Lung microvascular endothelial cell (primary cell): ENCODE results near the gene OSBPL8. TPM values are rescaled to one million over a fixed set of nuclear protein-coding genes. Genes with fewer than 3 reads are reported as not detected.
"Not testable (repeated sequence)": the region's sequence is repeated elsewhere in the genome, so short reads cannot be mapped to it uniquely, and the experiment has no call there.

Experiments used
- DNase-seq, 2 donors: peaks; one replicate each; pipeline versions ENCODE4 v3.0.0 to v3.0.0-alpha.2; 2010; ENCODE audit warnings: low read depth in 2 of 2
- total RNA-seq: library from RNA; depleted of rRNA; stranded (reverse); fragments of >200 nt; gene quantifications from 2 replicates; pipeline ENCODE4 v1.2.1, GENCODE V29; 2014

Gene OSBPL8
- total RNA-seq, 1 donor from 2014 or later: 27.2 TPM

DNA sequence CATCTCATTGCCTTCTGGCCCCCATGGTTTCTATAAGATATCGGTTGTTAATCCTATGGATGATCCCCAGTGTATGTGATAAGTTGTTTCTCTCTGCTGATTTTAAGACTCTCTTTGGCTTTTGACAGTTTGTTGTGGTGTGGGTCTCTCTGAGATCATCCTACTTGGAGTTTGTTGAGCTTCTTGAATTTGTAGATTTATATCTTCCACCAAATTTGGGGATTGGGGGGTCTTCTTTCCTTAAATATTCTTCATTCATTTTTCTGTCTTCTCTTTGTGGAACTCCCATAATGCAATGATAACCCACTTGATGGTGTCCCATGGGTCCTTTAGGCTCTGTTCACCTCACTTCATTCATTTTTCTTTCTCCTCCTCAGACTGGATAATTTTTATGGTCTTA lies 191.3 kb downstream of the OSBPL8 start:
- no peak for DNase-seq

DNA sequence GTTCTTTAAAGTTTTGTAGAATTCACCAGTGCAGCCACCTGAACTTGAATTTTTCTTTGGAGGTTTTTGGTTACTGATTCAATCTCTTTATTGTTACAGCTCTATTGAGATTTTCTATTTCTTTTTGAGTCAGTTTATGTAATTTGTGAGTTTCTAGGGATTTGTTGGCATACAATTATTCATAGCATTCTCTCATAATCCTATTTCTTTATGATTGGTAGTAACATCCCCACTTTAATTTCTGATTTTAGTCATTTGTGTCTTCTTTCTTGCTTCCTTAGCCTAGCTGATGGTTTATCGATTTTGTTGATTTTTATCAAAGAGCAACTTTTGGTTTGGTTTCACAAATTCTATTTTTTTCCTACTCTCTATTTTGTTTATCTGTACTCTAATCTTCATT lies 193.4 kb downstream of the OSBPL8 start:
- no peak for DNase-seq

DNA sequence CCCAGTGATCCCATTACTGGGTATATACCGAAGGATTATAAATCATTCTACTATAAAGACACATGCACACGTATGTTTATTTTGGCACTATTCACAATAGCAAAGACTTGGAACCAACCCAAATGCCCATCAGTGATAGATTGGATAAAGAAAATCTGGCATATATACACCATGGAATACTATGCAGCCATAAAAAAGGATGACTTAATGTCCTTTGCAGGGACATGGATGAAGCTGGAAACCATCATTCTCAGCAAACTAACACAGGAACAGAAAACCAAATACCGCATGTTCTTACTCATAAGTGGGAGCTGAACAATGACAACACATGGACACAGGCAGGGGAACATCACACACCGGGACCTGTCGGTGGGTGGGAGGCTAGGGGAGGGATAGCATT lies 195.4 kb downstream of the OSBPL8 start:
- not testable (repeated sequence) for DNase-seq

DNA sequence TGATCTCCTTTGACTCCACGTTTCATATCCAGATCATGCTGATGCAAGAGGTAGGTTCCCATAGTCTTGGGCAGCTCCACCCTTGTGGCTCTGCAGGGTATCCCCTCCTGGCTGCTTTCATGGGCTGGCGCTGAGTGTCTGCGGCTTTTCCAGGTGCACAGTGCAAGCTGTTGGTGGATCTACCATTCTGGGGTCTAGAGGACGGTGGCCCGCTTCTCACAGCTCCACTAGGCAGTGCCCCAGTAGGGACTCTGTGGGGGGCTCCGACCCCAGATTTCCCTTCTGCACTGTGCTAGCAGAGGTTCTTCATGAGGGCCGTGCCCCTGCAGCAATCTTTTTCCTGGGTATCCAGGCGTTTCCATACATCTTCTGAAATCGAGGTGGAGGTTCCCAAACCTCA lies 199.3 kb downstream of the OSBPL8 start:
- DNase-seq: no peak

DNA sequence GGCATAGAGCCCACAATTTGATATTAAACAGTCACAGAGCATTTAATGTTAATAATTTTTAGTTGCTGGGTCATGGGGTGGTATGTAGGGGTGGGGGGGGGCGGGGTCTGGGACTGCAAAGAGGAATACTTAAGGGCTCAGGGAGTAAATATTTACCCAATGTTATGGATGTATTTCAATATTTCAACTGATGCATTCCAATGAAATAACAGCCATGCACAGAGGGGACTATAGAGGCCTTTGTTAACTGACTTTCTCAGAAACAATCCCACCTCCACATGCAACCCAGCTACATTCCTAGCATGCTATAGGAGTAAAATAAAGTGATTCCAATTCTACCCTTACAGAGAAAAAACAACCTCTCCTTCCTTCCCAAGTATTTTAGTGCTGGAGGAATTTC lies 203.5 kb downstream of the OSBPL8 start:
- DNase-seq: no peak

DNA sequence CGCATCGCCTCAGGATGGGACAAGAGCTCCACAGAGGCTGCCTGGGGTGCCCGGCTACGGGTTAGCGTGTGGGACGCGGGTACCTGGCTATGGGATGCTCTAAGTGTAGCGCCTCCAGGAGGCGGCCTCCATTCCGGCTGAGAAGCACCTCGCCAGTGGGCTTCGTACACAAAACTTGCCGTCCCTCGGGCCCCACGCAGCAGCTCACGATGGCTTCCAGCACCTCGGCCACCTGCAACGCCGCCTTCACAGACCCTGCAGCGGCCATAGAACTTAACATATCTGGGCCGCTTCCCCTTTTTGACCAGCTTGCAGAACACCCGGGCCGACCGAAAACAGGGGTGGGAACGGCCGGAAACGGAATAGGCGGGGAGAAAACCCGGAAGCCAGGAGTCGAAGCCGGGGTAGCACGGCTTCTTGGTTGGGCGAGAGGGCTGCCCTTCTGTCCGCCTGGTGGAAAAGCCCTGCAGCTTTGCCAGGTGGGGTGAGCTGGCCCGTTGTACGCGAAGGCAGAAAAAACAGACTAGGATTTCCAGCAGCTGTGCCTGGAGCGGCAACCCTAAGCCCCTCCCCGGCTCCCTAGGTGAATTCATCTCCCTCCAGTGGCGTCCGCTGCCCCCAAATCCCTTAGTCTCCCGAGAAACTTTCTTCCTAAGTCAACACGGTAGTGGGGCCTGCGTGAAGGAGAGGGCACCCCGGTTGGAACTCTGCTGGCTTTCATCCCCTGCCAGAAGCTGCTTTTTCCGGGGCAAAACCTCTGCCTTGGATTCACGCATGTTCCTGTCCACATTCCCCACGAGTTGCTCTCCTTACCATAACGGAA lies 211.3 kb downstream of the OSBPL8 start, which contains the start of gene BBS10:
TSS of gene BBS10 (minus strand) at position 337 of the 823 bp plus-strand sequence. CDS start at position 280, 57 bp downstream.
- DNase-seq: peak; percentile 90 to 93

DNA sequence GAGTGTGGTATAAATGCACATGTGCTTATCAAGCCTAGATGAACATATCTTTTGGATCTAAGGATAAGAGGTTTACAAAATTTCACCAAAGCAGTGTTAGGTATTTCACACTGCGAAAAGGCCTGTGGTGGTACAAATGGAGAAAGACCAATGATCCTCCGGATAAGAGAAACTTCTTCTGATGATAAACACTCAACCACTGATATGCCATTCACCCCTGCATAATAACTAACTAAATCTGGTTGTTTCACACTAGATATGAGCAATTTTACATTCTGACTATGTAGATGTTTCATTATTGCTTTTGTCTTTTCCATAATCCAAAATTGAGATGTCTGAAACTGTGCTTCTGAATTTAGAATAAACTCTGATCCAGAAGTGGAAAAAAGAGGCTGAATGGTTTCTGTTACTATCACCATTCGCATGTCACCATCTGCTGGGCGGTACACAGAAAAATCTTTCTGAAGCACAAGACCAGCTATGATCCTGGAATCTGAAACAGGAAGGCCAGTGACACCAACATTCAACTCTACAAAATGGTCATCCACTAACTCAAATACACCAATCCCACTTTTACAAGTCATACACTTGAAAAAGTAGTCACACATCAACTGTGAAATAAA lies 212.7 kb downstream of the OSBPL8 start:
- peak; percentile 84 to 85 for DNase-seq

DNA sequence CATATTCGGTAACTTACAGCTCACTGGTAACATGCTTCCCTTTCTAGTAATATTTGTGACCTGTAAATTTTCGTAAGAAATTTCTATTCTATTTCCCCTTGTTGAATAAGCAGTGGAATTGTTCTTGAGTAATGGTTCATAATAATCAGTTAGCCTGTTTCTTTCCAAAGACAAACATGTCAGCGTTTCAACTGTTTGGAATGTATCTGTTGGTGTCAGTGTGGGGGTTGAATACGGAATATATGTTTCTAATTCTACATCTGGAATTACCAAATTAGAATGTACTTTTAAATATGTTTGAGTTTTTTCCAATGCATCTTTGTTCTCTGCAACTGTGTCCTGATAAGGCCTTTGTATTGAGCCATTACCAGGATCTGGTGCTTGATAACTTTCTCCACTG lies 213.3 kb downstream of the OSBPL8 start:
- no peak for DNase-seq

DNA sequence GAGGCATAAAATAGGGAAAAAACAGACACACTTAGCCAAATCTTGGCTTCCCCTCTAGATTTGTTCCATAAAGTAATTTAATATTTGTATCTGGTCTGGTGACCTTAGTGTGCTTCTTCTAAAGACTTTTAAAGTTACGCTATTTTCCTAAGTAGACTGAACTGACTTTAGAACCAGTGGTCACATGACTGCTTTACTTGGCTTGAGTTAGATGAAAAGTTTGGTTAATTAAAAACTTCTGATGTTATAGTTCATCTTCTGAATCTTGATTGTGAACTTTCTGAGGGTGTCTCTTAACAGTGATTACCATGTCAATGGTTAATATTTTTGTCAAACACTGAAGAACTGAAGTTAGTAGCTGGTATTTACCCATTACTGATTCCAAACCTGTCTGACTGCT lies 214.0 kb downstream of the OSBPL8 start:
- no peak for DNase-seq

DNA sequence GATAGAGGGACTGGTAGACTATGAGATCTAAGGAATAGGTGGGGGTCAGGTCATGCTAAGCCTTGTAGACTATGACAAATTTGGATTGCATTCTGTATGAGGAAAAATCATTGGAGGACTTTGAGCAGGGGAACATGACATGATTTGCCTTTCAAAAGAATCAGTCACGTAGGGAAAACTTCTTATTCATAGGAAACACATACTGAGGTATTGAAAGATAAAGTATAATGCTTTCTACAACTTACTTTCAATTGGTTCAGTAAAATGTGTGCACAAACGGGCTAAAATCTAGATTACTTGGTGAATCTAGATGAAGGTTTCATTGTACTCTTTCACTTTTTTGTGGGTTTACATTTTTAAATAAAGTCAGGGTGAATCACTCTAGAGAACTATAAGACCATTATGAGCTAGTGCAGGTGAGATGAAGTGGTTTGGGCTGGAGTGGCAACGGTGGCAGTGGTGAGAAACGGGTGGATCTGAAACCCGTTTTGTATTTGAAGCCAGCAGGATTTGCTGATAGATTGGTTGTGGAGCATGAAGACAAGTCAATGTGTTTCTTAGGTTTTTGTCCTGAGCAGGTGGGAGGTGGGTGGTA lies 218.0 kb downstream of the OSBPL8 start:
- DNase-seq: peak in 1 of 2 donors; percentile 63

DNA sequence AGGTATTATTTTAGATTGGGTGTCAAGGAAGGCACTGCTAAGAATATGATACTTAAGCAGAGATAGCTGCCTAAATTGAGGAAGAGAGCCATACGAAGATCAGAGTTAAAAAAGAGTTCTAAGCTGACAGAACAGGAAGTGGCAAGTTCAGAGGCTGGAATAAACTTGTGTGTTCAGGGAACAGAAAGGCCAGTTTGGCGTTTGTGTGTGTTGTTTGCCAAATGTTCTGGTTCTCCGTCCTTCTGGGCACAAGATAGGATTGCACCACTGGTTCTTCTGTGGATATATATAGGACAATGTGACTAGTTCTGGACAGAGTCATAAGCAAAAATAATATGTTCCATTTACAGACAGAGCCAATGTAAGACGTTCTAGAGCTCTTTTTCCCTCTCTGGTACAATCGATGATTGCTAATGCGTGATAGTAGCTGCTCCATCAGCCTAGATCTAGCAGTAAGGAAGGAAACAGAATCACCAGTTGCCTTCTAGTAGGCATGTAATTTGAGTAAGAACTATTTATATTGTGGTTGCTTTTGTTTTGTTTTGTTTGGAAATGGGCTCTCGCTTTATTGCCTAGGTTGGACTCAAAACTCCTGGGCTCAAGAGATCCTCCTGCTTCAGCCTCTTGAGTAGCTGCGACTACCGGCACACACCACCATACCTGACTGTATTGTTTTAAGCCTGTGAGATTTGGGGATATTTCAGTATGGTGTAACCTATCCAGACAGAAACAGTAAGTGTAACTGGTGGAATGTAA lies 218.7 kb downstream of the OSBPL8 start:
- peak in 1 of 2 donors; percentile 45 for DNase-seq

DNA sequence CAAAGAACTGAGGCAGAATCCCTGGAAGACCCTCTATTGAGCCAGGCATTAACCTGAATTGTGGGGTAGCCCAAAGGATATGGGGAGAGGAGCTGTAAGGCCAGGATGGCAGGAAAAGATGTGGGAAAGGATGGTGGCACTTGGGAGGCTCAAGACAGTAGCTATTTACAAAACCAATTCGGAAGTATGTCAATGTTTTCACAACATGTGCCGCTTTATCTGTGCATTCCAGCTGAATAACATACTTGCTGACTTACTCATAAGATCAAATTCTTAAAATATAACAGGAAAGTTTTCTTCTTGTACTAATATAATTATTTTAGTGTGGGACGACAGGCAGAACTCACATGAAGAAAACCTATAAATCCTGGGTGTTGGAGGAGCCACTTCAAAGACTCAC lies 222.0 kb downstream of the OSBPL8 start:
- DNase-seq: peak in 1 of 2 donors; percentile 56

DNA sequence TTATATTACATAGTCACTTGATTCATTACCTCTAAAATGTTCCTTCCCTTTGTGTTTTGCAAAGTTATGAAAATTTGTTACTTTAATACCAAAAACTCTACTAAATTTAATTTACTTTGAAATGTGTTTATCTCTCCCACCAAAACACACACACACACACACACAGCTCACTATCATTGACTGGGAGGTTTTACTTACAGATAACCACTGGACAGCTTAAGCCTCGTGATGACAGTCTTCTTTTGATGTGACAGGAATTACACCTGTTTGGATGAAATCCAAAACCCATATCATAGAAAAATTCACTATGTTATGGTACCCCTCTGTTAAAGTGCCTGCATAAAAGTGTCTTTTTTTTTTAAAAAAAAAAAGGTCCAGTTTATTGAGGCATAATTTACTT lies 227.0 kb downstream of the OSBPL8 start:
- no peak for DNase-seq

DNA sequence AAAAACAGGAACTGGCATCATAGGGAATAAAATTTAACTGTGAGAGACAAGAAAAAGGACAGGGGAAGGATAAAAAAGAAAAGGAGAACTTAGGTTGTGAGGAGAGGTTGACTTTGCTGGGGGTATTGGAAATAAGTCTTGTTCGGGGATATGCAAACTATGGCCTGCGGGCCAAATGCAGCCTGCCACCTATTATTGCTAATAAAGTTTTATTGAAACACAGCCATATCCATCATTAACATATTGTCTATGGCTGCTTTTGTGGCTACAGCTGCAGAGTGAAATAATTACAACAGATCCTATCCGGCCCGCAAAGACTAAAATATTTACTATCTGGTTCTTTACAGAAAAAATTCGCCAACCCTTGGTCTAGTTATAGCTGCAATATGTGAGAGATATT lies 230.0 kb downstream of the OSBPL8 start:
- no peak for DNase-seq

DNA sequence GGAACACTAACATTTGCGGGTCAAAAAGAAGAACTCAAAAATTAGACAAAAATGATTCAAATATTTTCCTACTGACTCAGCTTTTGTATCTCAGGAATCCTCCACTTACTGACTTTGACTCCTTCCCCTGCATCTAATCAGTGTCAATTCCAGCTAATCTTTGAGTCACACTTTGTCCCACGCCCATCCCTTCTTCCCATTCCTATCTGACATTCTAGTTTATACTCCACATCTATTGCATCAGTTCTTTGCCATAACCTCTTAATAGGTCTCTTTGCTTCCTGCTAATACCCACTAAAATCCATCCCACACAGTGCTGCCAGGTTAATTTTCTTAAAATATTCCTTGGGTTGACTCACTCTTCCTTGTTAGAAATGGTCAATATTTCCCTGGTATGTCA lies 230.4 kb downstream of the OSBPL8 start:
- DNase-seq: peak in 1 of 2 donors; percentile 57

DNA sequence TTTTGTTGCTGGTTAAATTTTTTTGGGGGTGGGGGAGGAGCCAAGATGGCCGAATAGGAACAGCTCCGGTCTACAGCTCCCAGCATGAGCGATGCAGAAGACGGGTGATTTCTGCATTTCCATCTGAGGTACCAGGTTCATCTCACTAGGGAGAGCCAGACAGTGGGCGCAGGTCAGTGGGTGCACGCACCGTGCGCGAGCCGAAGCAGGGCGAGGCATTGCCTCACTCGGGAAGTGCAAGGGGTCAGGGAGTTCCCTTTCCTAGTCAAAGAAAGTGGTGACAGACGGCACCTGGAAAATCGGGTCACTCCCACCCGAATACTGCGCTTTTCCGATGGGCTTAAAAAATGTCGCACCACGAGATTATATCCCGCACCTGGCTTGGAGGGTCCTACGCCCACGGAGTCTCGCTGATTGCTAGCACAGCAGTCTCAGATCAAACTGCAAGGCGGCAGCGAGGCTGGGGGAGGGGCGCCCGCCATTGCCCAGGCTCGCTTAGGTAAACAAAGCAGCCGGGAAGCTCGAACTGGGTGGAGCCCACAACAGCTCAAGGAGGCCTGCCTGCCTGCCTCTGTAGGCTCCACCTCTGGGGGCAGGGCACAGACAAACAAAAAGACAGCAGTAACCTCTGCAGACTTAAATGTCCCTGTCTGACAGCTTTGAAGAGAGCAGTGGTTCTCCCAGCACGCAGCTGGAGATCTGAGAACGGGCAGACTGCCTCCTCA lies 239.8 kb downstream of the OSBPL8 start:
- not testable (repeated sequence) for DNase-seq

DNA sequence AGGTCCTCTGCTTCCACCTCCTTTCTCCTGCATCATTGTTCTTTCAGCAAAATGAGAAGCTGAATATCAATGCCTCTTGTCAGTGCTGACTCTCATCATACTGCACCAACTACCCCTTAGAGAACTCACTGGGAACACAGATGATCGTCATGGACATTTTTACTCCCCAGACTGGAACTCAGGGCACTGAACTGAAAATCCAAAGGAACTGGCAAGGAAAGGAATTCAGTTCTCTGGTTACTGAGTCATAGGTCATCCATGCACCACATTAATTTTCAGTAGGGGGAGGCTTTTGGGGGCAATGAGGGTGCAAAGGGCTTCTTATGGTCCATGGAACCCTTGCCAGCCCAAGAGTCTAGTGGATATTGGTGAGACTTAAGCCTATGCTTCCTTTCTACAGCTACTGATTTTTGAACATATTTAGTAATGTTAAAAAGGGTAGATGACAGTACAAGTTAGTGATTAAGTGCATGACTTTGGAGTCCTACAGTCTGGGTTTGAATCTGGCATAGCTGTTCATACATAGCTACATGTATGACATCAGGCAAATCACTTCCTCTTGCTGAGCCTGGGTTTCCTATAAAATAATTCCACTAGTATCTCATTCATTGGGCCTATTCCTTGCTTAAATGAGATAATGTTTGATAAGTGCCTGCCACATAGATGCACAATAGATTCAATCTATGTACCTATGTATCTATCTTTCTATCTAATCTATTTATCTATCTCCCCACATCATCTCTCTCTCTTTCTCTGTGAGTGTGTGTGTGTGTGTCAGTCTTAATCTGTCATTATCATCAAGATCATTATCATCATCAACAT lies 240.6 kb downstream of the OSBPL8 start:
- DNase-seq: no peak

DNA sequence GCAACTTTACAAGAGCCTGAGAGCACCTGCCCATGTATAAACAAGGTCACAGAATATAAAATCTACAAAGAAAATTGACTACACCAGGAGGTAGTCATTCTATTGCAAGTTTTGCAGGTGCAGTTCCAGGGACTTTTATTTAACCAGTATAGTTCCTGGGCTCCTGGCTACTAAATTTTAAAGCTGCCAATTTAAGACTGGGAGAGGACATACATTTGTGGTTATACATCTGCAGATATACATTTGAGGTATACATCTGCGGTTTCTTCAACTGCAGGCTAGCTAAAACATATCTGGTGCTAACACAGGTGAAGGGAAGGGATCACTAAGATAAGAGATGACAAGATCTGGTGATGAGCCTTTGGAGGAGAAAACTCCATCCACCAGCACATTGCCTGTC lies 241.6 kb downstream of the OSBPL8 start:
- DNase-seq: no peak

DNA sequence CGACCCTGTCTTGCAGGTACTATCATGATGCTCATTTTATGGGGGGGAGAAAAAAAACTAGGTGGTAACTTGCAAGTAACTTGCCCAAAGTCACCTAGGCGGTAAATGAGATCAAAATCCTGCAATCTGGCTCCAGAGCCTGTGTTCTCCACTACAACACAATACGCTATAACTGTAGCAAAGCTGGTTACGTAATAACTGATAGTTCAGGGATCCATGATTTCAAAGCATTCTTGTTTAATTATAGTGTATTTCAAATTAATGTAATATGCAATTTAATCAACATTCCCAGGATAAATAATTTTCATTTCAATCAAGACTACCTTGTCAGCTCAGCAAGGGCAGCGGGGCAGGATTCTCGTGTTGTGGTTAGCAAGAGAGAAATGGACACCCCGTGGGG lies 243.1 kb downstream of the OSBPL8 start:
- no peak for DNase-seq

DNA sequence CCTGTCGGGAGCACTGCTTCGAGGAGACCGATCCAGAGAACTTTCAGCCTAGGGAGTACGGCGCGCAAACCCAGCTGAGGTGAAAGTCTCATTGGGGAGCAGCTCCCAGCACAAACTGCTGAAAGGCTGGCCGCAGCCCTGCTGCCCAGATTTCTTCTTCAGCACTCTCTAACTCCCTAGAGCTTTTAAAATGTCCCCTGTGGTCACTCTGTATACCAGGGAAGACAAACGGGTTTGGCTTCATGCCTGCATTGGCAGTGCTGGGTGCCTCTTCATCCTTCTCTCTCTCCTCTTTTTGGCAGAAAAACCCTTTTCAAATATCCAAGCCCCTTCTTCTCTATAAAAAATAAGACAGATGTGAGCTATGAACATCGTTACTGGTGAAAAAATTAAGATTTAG lies 246.3 kb downstream of the OSBPL8 start:
- no peak for DNase-seq
